ENCODE results near the gene HINFP. TPM values are rescaled to one million over a fixed set of nuclear protein-coding genes. Genes with fewer than 3 reads are reported as not detected.
A peak's percentile ranks its signal among the peaks of the same experiment; 100 is the strongest.

Gene HINFP
- total RNA-seq, 4 donors from 2014 or later = 20.7 to 63.6 (median 48.2) TPM

DNA sequence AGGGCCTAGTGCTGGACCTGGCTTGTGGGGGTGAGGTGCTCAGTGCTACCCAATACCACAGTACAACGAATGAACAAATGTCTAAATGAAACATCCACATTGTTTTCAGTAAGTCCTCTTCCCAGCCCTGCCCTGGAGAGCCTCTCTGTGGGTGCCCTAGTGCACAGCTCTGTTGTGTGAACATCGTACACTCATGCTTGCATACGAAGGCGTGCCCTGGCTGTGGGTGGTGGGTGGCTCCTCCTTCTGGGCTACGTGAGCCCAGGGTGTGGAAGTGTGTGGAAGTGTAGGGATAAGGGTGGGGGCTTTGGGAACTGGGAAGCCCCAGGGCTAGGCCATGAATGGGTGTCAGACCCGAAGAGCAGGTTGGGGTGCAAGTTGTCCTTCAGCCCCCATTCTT, 46.6 kb downstream of the HINFP start:
- H3K27me3 ChIP-seq = no peaks in the 10 kb centered on the region
- intact Hi-C loops (cut with DNase I; ENCODE audit: low total_unique reads) (no loop called here), in situ Hi-C loops (cut with MboI; ENCODE audit: low pct_ligation_motif_present in 1 of 4, low pct_unique_long_range_greater_than_20kb in 1 of 4, low sequenced_read_pairs in 3 of 4) (no loop called here)
- no peaks in the 10 kb centered on the region for H3K9me3 ChIP-seq
- peak; percentile 50 for DNase-seq
- H3K4me3 ChIP-seq = no peak overlapping the region
- H3K27ac ChIP-seq = peak overlapping the region in 3 of 4 donors; percentile 91 to 96 (median 95)
- no peaks in the 10 kb centered on the region for H3K36me3 ChIP-seq
- TF ChIP-seq CTCF (IDR thresholded peaks at IDR 0.05) (no peak), POLR2AphosphoS5 (IDR thresholded peaks at IDR 0.05) (no peak), POLR2A (IDR thresholded peaks at IDR 0.05) (no peak), EP300 (IDR thresholded peaks at IDR 0.05; ENCODE audit: low read depth) (no peak)
- 32% methylated on average over 6 of the region's 6 CpGs; no CpG with 5 or more reads in 1 of the 2 donors for WGBS, 2 donors (ENCODE audit: low coverage in 1 of 2)
- H3K4me1 ChIP-seq = peaks cover 0 to 12% (median 6%) of the 10 kb centered on the region in 4 donors

- in situ Hi-C loops (cut with MboI; ENCODE audit: low pct_ligation_motif_present in 1 of 4, low pct_unique_long_range_greater_than_20kb in 1 of 4, low sequenced_read_pairs in 3 of 4) (no loop called here), intact Hi-C loops (cut with DNase I; ENCODE audit: low total_unique reads) (no loop called here)
- H3K36me3 ChIP-seq = no peaks in the 10 kb centered on the region
- peak within 1 kb of the TSS; percentile 74 to 94 (median 82) for H3K4me3 ChIP-seq
- TF ChIP-seq POLR2A (IDR thresholded peaks at IDR 0.05) (peak; percentile 86), EP300 (IDR thresholded peaks at IDR 0.05; ENCODE audit: low read depth) (no peak), CTCF (IDR thresholded peaks at IDR 0.05) (peak; percentile 87 to 97 (median 91)), POLR2AphosphoS5 (IDR thresholded peaks at IDR 0.05) (peak; percentile 72 to 90 (median 88))
- no peaks in the 10 kb centered on the region for H3K9me3 ChIP-seq
- peak; percentile 90 for DNase-seq
- peak within 1 kb of the TSS; percentile 91 to 96 (median 94) for H3K27ac ChIP-seq
- H3K4me1 ChIP-seq = peaks cover 0 to 12% (median 6%) of the 10 kb centered on the region in 4 donors
- 11 to 43% methylated on average over 3 to 21 of the region's 63 CpGs for WGBS, 2 donors (ENCODE audit: low coverage in 1 of 2)
- H3K27me3 ChIP-seq = no peaks in the 10 kb centered on the region
Measured at GRCh38 chr11:119168471-119169281, 47.3 kb downstream of the HINFP start, which contains the start of gene NLRX1. Gene NLRX1, plus strand, starts transcription at chr11:119168725. Its CDS starts 2,679 bp downstream, at chr11:119171404.

- H3K4me1 ChIP-seq = peaks cover 0 to 12% (median 6%) of the 10 kb centered on the region in 4 donors
- in situ Hi-C loops (cut with MboI; ENCODE audit: low pct_ligation_motif_present in 1 of 4, low pct_unique_long_range_greater_than_20kb in 1 of 4, low sequenced_read_pairs in 3 of 4) (no loop called here), intact Hi-C loops (cut with DNase I; ENCODE audit: low total_unique reads) (no loop called here)
- H3K4me3 ChIP-seq = peak overlapping the region; percentile 74 to 94 (median 82)
- H3K9me3 ChIP-seq = no peaks in the 10 kb centered on the region
- DNase-seq = no peak
- WGBS, 2 donors (ENCODE audit: low coverage in 1 of 2) = 12% methylated on average over 15 of the region's 15 CpGs; no CpG with 5 or more reads in 1 of the 2 donors
- peaks cover 0 to under 1% (median 0%) of the 10 kb centered on the region in 4 donors for H3K36me3 ChIP-seq
- peak overlapping the region; percentile 91 to 96 (median 94) for H3K27ac ChIP-seq
- H3K27me3 ChIP-seq = no peaks in the 10 kb centered on the region
- peak in 1 of 3 donors; percentile 6 for TF ChIP-seq POLR2AphosphoS5 (IDR thresholded peaks at IDR 0.05)
- TF ChIP-seq EP300 (IDR thresholded peaks at IDR 0.05; ENCODE audit: low read depth) = no peak
Measured at GRCh38 chr11:119169282-119169719, 47.9 kb downstream of the HINFP start.

DNA sequence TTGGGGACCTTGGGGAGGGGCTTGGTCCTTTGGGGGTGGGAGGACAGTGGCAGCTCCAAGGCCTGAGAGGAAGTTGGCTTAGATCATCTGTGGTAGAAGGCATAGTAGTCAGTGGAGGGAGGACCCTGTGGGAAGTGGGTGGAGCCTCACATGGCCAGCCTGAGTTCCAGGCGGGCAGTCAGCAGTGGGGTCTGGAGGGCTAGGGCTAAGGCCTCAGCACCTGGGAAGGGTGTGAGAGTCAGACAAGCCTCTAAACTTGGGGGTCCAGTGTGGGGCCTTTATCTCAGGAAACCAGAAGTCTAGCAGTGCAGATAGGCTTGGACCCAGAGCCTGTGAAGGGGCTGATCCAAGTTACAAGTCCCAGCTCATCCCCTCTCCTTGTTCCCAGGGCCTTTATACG, 51.1 kb downstream of the HINFP start:
- WGBS, 2 donors (ENCODE audit: low coverage in 1 of 2) = 93% methylated on average over 2 of the region's 2 CpGs; no CpG with 5 or more reads in 1 of the 2 donors

More for the DNA sequence above, 51.1 kb downstream of the HINFP start:
- TF ChIP-seq POLR2A (IDR thresholded peaks at IDR 0.05) = no peak
- no peak for TF ChIP-seq CTCF (IDR thresholded peaks at IDR 0.05)
- no peak for TF ChIP-seq EP300 (IDR thresholded peaks at IDR 0.05; ENCODE audit: low read depth)
- TF ChIP-seq POLR2AphosphoS5 (IDR thresholded peaks at IDR 0.05) = no peak
- H3K27me3 ChIP-seq = no peaks in the 10 kb centered on the region
- H3K4me3 ChIP-seq = no peak overlapping the region
- no peak overlapping the region for H3K27ac ChIP-seq
- peaks cover 0 to 12% (median 6%) of the 10 kb centered on the region in 4 donors for H3K4me1 ChIP-seq
- H3K9me3 ChIP-seq = no peaks in the 10 kb centered on the region
- DNase-seq = no peak
- intact Hi-C loops (cut with DNase I; ENCODE audit: low total_unique reads) (no loop called here), in situ Hi-C loops (cut with MboI; ENCODE audit: low pct_ligation_motif_present in 1 of 4, low pct_unique_long_range_greater_than_20kb in 1 of 4, low sequenced_read_pairs in 3 of 4) (no loop called here)
- peaks cover 0 to 3% (median 0%) of the 10 kb centered on the region in 4 donors for H3K36me3 ChIP-seq

All from transverse colon (tissue), 4 donors.